GM18868 (cell line): ENCODE data around the gene RASA3.
"Not testable (repeated sequence)": the region's sequence is repeated elsewhere in the genome, so short reads cannot be mapped to it uniquely, and the experiment has no call there.

Source experiments
- ATAC-seq: cut with Tn5 transposase; IDR thresholded peaks from one replicate; pipeline ENCODE4 v1.9.1; 2021; ENCODE audit warnings: mild to moderate bottlenecking, moderate library complexity; ENCODE audit not compliant: unreplicated experiment

Gene RASA3

DNA sequence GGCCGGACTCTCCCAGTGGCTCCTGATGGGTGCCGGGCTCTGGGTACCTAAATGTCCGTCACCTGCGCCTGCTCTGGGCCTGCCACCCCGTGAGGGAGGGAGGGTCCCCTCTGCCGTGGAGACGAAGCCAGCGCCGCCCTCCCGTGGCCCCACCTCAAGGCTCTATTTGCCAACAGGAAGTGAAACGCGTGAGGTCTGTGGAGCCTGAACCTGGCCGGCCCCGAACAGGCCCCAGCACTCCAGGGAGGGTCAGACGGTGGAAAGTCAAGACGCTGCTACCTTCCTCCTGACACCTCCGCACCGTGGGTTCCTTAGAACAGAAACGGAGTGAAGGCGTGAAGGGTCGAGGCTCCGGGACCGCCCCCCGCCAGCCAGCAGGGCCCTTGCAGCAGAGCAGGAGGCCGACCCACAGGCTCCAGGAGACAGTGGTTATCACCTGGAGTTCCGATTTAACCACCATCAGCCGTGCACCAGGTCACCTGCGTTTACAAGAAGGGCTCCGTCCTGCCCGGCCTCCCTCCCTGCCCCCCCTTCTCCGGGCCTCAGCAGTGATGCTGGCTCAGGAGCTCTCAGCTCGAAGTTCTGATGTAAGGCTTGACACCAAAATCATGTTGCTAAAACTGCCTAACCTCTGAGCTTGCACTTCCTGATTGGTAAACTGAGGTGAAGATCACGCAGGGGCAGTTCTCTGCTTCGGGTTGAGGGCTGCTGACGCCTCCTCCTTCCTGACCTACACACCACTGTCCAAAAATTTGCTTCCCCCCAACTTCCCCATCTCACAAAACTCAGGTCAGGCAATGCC, 107.6 kb downstream of the RASA3 start:
- ATAC-seq = peak; percentile 84

DNA sequence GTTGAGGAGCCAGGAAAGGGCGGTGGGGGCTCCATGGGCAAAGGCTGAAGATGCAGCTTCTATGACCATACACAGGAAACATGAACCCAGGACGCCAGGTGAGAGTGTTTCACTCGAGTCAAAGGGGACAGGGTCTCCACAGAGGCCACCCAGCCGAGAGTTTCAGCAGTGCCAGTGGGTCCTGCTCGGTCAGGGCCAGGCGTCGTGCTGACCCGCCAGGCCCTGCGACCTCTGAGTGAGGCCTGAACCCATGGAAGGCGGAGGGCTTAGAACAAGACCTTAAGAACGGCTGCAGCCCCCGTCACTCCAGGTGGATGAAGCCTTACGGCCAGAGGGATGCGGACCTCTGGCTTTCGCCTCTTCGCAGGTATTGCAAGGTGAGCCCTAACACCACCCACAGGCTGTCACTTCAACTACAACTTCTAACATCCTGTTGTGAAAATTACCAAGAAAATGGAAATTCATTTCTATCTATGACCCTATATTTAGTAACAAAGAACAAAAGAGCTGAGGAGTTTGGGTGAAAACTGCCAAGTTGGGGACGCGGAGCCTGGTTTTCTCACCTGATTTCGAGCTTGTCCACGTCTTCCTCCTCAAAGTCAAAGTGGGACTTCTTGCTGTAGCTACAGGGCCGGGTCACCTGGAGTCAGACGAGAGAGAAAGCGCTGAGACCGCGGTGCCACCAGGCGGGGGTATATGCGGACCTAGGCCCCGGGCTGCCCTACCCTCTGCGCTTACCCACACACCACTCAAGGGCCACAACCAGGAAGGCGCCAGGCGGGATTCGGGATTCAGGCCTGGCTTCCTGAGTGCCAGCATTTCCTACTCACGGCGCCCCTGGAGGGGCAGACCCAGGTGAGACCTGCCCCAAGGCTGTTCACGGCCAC, 108.5 kb downstream of the RASA3 start:
- no peak for ATAC-seq

- no peak for ATAC-seq
Observed at GRCh38 chr13:114022876-114023275, 109.5 kb downstream of the RASA3 start.

- no peak for ATAC-seq
Observed at GRCh38 chr13:114022309-114022669, 110.1 kb downstream of the RASA3 start.

DNA sequence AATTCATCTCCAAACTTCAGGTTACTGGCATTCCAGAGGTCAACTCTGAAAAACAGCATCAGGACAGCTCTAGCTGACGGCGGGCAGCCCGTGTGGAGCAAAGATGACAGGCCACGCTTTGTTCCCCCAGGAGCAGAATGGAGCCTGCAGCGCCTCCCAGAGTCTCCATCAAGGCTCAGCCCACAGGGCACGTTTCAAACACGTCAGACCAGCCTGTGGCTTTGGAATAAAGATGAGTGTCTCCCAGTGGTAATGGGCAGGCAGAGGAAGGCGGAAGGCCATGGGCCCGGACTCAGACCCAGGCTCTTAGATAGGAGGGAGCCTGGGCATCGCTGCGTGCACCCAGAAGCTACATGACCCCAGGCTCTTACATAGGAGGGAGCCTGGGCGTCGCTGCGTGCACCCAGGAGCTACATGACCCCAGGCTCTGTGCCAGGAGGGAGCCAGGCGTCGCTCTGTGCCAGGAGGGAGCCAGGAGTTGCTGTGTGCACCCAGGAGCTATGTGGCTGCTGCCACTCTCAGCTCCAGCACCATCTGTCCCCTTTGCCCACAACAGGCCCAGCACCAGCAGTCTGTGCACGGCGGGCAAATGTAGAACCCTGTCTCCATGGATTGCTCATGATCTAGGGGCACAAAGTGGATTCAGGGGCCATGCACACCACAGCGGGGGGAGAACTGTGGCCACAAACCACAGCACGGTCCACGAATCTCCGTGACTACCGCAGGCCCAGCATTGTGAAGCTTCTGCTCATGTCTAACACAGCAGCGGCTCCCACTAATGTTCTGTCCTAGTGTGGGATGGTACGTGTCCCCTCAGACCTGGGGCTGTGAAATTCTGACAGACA, 110.7 kb downstream of the RASA3 start:
- ATAC-seq = no peak

- ATAC-seq = no peak
Observed at GRCh38 chr13:114020750-114021463, 111.5 kb downstream of the RASA3 start.

DNA sequence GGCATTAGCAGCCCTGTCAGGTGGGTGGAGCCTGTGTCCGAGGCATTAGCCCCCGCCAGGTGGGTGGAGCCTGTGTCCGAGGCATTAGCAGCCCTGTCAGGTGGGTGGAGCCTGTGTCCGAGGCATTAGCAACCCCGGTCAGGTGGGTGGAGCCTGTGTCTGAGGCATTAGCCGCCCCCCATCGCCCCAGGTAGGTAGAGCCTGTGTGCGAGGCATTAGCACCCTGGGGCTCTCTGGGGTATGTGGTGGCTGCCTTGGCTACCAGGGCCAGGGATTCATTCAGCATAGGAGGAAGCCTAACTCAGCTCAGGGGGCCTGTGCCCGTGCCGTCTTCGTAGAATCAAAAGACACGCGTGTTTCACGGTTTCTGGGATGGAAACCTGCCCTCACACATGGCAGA, 112.3 kb downstream of the RASA3 start:
- not testable (repeated sequence) for ATAC-seq

GRCh38 chr13:114019367-114019766, 113.1 kb downstream of the RASA3 start:
- ATAC-seq = no peak

- no peak for ATAC-seq
Observed at GRCh38 chr13:114018461-114019055, 113.9 kb downstream of the RASA3 start.

DNA sequence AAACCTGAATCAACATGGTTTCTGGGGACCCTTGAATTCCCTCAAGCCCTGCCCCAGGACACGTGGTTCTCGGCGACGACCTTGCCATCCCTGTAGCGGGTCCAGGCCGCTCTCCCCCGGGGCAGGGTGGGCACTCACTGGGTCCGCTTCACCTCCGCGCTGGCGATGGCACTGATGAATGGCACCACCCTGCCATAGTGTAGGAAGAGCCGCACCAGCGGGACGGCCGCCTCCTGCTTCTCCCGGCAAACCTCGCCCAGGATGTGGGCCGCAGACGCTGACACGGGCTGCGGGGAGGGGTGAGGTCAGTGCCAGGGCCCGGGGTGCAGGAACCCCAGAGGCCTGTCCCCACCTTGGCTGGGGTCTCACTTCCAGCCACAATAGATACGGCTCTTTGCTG, 114.5 kb downstream of the RASA3 start:
- no peak for ATAC-seq

- ATAC-seq = no peak
Observed at GRCh38 chr13:114017028-114017630, 115.3 kb downstream of the RASA3 start.

DNA sequence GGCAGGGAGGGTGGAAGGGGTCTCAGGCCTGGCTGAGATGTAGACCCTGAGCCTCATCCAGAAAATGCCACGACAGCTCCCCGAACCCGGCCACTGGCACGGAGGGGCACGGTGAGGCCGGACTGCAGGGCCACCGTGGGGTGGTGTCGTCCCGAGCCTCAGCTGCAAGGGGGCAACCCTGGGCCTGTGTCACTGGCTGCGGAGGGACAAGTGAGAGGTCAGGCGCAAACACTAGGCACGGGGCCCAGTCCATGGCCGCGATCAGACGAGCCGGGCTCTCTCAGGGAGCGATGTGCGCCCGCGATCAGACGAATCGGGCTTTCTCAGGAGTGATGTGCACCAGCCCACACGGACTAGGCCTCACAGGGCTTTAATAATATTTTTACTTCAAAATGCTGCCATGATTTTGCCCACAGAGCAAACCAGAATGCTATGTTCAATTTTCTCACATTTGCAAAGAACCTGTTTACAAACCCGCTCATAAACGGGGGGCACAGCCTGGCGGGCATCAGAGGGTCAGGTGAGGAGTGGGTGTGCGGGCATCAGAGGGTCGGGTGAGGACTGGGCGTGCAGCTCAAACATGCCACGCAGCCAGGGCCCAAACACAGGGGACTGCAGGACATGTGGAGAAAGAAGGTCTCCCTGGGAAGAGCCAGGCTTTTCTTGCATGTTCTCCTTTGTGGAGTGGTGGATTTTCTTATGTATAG, 115.9 kb downstream of the RASA3 start:
- ATAC-seq = no peak

DNA sequence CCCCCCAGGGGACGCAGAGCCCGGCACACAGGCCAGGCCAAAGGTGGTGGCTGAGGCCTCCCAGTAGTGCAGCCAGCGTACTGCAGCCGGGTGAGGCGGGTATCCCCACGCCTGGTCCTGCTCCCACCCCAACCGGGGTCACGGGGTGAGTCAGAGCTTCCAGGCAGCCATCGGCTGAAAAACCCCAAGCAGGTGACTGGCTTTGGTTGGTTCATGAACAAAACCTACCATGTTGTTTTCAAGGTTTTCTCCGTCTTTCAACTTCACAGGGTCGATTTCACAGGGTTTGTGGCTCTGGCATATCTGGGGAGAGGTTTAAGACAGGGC, 116.5 kb downstream of the RASA3 start:
- no peak for ATAC-seq

DNA sequence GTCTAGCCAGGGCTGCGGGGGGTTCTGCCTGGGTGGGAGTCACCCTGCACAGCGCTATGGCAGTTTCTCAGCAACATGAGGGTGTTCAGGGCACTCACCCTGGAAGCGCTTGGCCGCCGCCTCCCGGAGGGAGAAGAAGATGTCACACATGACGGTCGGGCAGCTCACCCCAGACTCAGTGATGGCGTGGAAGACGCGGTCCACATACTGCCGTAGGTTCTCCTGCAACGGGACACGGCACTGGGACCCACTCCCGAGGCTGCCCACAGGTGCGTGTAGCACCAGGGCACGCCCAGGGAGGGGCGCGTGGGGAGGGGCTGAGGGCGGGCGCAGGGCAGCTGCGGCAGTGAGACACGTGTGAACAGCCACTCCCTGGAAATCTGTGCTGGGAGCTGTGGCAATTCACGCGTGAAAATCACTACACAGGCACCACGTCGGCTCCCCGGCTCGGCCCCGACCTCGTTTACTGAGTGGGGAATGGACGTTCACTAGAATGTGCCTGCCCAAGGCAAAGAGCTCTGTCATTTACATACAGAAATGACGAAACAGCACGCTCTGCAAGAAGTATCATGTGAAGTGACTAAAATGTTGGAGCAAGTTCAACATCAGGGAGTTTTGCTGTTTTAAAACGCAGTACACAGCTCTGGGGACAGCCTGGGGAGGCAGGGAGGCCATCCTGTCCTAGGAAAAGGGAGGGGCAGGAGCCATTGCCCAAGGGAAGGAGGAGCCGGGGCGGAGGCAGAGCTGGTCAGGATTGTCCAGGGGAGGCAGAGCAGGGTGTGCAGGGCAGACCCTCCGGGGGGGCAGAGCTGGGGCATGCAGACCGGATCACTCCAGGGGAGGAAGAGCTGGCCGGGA, 117.1 kb downstream of the RASA3 start:
- no peak for ATAC-seq

DNA sequence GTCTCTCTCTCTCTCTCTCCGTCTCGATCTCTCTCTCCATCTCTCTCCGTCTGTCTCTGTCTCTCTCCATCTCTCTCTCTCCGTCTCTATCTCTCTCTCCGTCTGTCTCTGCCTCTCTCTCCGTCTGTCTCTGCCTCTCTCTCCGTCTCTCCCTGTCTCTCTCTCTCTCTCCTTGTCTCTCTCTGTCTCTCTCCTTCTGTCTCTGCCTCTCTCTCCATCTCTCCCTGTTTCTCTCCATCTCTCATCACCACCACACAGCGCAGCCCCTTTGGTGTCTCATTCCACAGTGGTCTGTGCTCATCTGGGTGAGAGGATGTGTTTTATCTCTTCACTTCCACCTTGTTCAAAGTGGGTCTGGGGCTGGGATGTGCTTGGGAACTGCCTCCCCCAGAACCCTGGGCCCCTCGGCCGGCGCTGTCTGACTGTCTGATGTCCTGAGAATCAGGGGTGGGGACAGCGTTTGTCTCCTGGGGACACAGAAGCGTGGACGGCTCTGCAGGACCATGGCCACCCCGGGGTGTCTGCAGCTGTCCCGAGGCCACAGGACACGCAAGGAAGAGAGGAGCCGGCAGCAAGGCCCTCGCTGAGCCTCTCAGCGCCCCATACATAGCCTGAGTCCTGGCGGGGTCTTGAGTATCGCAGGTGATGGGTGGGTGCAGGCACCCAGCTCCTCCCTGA, 118.3 kb downstream of the RASA3 start:
- no peak for ATAC-seq

- ATAC-seq = no peak
Observed at GRCh38 chr13:114013336-114013735, 119.1 kb downstream of the RASA3 start.

DNA sequence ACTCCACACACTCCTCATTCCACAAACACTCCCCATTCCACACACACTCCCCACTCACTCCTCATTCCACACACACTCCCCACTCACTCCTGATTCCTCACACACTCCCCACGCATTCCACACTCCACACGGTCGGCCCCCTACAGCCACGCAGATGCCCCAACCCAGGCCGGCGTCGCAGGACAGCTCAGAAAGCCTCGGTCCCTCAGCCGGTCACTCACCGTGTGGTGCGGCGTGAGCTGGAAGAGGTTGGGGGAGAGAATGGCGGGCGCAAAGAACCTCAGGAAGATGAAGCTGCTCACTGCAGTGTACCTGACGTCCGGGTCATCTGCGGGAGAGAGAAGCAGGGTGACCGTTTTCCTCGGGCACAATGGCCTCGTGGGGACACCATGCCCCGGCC, 119.5 kb downstream of the RASA3 start:
- ATAC-seq = no peak

- no peak for ATAC-seq
Observed at GRCh38 chr13:114012141-114012540, 120.3 kb downstream of the RASA3 start.
